HG02943 (cell line): ENCODE measurements around the gene S100A12.
"Not testable (repeated sequence)": the region's sequence is repeated elsewhere in the genome, so short reads cannot be mapped to it uniquely, and the experiment has no call there.

Source experiments
- ATAC-seq: cut with Tn5 transposase; IDR thresholded peaks from one replicate; pipeline ENCODE4 v1.9.1; 2021; ENCODE audit warnings: mild to moderate bottlenecking, low read depth, moderate library complexity; ENCODE audit not compliant: unreplicated experiment

The S100A12 gene

GRCh38 chr1:153354515-153355193 is 20.8 kb downstream of the S100A12 start:
- no peak for ATAC-seq

GRCh38 chr1:153353226-153353947 is 22.0 kb downstream of the S100A12 start:
- no peak for ATAC-seq

- no peak for ATAC-seq
Measured at GRCh38 chr1:153352523-153352922, 22.9 kb downstream of the S100A12 start.

GRCh38 chr1:153350321-153350957 is 25.0 kb downstream of the S100A12 start:
- no peak for ATAC-seq

GRCh38 chr1:153349363-153350320 is 25.8 kb downstream of the S100A12 start:
- no peak for ATAC-seq

GRCh38 chr1:153348511-153349362 is 26.7 kb downstream of the S100A12 start, which contains the start of gene PGLYRP4:
Gene PGLYRP4 (minus strand): TSS chr1:153348841. CDS start chr1:153347932, 909 bp downstream.
- no peak for ATAC-seq

- ATAC-seq: no peak
Measured at GRCh38 chr1:153347856-153348255, 27.6 kb downstream of the S100A12 start.

GRCh38 chr1:153347049-153347448 is 28.4 kb downstream of the S100A12 start:
- not testable (repeated sequence) for ATAC-seq

GRCh38 chr1:153346077-153346723 is 29.2 kb downstream of the S100A12 start:
- no peak for ATAC-seq

GRCh38 chr1:153345187-153346076 is 30.0 kb downstream of the S100A12 start:
- ATAC-seq: no peak

GRCh38 chr1:153344718-153345025 is 30.7 kb downstream of the S100A12 start:
- ATAC-seq: no peak

GRCh38 chr1:153343811-153344717 is 31.4 kb downstream of the S100A12 start:
- no peak for ATAC-seq

GRCh38 chr1:153343040-153343681 is 32.3 kb downstream of the S100A12 start:
- ATAC-seq: no peak

GRCh38 chr1:153342178-153342577 is 33.2 kb downstream of the S100A12 start:
- ATAC-seq: no peak

GRCh38 chr1:153341431-153341934 is 33.9 kb downstream of the S100A12 start:
- ATAC-seq: no peak

GRCh38 chr1:153340356-153340755 is 35.1 kb downstream of the S100A12 start:
- ATAC-seq: no peak
